HepG2 (cell line): Measurements from ENCODE around the gene CAMKK1. TPM values are rescaled to one million over a fixed set of nuclear protein-coding genes. Genes with fewer than 3 reads are reported as not detected.

Experiments used
- BRCA1 ChIP-seq: sonication (generic); formaldehyde crosslinking; IDR thresholded peaks from 2 replicates; pipeline ENCODE4 v1.4.0; 2020; ENCODE audit warnings: missing genetic modification reagents
- ETV5 ChIP-seq: IDR thresholded peaks from 2 replicates; pipeline ENCODE4 v1.6.1; 2018; ENCODE audit warnings: missing biosample characterization, missing genetic modification reagents, inconsistent platforms, borderline replicate concordance
- FOXK2 ChIP-seq: fragments of 450-650 bp; IDR thresholded peaks from 2 replicates; pipeline ENCODE4 v1.6.1; 2016
- FOXO1 ChIP-seq: sonication (generic); formaldehyde crosslinking; IDR thresholded peaks from 2 replicates; pipeline ENCODE4 v1.4.0; 2020; ENCODE audit warnings: missing genetic modification reagents
- HNRNPH1 ChIP-seq: fragments of 200-400 bp; formaldehyde crosslinking; optimal IDR thresholded peaks from 2 replicates; pipeline ENCODE3; 2017; ENCODE audit warnings: mild to moderate bottlenecking, low read depth, low read length
- NR2C2 ChIP-seq: sonication (generic); formaldehyde crosslinking; IDR thresholded peaks from 2 replicates; pipeline ENCODE4 v1.4.0; 2020; ENCODE audit warnings: missing genetic modification reagents, mild to moderate bottlenecking, moderate library complexity, borderline replicate concordance
- RELA ChIP-seq: sonication (generic); formaldehyde crosslinking; IDR thresholded peaks from 2 replicates; pipeline ENCODE4 v1.4.0; 2020; ENCODE audit warnings: missing genetic modification reagents
- TMF1 ChIP-seq: sonication (generic); formaldehyde crosslinking; IDR thresholded peaks from 2 replicates; pipeline ENCODE4 v1.8.1; 2022; ENCODE audit warnings: low read depth, missing genetic modification reagents
- ZNF530 ChIP-seq: sonication (generic); formaldehyde crosslinking; IDR thresholded peaks from 2 replicates; pipeline ENCODE4 v1.5.0; 2020; ENCODE audit warnings: low read depth, mild to moderate bottlenecking, missing genetic modification reagents
- ZNF781 ChIP-seq: sonication (generic); formaldehyde crosslinking; IDR thresholded peaks from 2 replicates; pipeline ENCODE4 v1.5.1; 2020; ENCODE audit warnings: borderline replicate concordance, mild to moderate bottlenecking, missing genetic modification reagents; ENCODE audit errors: not compliant biosample characterization
- polyA plus RNA-seq, 8 experiments: library from polyadenylated mRNA; depleted of rRNA in 3 of 8; stranded (reverse) in 7 of 8; unstranded in 1 of 8; fragments of >200 nt; fragmentation: Illumina TruSeq in 4 of 8; extraction: Trizol in 4 of 8; gene quantifications; 2 replicates each; pipeline versions ENCODE4 v1.2.1 to v1.2.3, GENCODE V29; 2011 to 2016; ENCODE audit warnings: low read depth in 4 of 8, missing spikeins in 1 of 8, mixed read lengths in 1 of 8; ENCODE audit not compliant: insufficient read depth in 1 of 8
- total RNA-seq, 5 experiments: library from RNA; depleted of rRNA; stranded (reverse); fragments of >200 nt; fragmentation: Illumina TruSeq; extraction: Trizol; gene quantifications; 2 replicates each; pipeline ENCODE4 v1.2.3, GENCODE V29; 2016; ENCODE audit warnings: low read depth in 1 of 5
- TF ChIP-seq, protein P1 (sequence below): sonication (generic); formaldehyde crosslinking; IDR thresholded peaks from one replicate; pipeline ENCODE4 v1.5.1; 2020; ENCODE audit warnings: mild to moderate bottlenecking, missing genetic modification reagents; ENCODE audit errors: not compliant biosample characterization
- TF ChIP-seq, protein P2 (sequence below): sonication (generic); formaldehyde crosslinking; IDR thresholded peaks from 2 replicates; pipeline ENCODE4 v1.4.0; 2020; ENCODE audit warnings: mild to moderate bottlenecking, missing genetic modification reagents
- TF ChIP-seq, protein P3 (sequence below): IDR thresholded peaks from 2 replicates; pipeline ENCODE4 v1.6.1; 2016; ENCODE audit warnings: low read depth, missing genetic modification reagents, missing compliant biosample characterization

The CAMKK1 gene
- total and polyA plus RNA-seq, 2 of the 13 experiments (the other 11 are each of a cell fraction or from before 2014, with no cell fraction given) = 1.5 to 1.6 TPM

DNA sequence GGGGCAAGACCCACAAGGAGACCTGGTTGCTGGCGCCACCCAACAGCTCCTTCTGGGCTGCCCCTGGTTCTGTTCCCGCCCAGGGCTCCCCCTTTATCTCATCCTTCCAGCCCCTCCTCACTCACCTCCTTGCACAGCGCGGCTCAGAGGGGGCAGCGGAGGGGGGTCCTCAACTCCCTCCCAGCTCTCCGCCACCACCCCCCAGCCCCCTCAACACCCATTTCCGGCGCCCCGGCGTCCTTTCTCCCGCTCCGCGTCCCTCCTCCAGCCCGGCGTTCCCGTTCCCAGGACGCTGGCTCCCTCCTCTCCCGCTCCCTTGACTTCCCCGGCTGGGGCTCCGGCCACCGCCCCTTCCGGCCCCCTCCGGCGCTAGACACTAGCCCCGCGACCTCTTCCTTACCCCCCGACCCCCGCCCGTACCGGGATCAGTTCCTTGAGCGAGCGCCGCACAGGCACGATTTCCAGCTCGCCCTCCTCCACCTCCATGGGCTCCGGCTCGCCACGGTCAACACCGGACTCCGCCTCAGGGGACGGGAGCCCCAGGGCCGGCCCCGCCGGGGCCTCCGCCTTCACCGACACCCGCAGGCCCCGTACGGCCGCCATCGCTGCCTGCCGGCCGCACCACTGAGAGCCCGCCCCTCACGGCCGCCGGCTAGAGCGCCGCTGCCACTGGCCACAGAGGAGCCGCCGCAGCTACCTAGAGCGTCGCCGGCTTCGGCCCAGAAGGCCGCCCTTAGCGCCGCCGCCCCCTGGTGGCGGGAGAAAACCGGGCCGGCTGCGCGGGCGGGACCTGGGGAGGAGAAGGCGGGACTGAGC is 47.0 kb downstream of the CAMKK1 start, which contains the start of gene NCBP3 (continued):
- TF ChIP-seq, protein P1, sequence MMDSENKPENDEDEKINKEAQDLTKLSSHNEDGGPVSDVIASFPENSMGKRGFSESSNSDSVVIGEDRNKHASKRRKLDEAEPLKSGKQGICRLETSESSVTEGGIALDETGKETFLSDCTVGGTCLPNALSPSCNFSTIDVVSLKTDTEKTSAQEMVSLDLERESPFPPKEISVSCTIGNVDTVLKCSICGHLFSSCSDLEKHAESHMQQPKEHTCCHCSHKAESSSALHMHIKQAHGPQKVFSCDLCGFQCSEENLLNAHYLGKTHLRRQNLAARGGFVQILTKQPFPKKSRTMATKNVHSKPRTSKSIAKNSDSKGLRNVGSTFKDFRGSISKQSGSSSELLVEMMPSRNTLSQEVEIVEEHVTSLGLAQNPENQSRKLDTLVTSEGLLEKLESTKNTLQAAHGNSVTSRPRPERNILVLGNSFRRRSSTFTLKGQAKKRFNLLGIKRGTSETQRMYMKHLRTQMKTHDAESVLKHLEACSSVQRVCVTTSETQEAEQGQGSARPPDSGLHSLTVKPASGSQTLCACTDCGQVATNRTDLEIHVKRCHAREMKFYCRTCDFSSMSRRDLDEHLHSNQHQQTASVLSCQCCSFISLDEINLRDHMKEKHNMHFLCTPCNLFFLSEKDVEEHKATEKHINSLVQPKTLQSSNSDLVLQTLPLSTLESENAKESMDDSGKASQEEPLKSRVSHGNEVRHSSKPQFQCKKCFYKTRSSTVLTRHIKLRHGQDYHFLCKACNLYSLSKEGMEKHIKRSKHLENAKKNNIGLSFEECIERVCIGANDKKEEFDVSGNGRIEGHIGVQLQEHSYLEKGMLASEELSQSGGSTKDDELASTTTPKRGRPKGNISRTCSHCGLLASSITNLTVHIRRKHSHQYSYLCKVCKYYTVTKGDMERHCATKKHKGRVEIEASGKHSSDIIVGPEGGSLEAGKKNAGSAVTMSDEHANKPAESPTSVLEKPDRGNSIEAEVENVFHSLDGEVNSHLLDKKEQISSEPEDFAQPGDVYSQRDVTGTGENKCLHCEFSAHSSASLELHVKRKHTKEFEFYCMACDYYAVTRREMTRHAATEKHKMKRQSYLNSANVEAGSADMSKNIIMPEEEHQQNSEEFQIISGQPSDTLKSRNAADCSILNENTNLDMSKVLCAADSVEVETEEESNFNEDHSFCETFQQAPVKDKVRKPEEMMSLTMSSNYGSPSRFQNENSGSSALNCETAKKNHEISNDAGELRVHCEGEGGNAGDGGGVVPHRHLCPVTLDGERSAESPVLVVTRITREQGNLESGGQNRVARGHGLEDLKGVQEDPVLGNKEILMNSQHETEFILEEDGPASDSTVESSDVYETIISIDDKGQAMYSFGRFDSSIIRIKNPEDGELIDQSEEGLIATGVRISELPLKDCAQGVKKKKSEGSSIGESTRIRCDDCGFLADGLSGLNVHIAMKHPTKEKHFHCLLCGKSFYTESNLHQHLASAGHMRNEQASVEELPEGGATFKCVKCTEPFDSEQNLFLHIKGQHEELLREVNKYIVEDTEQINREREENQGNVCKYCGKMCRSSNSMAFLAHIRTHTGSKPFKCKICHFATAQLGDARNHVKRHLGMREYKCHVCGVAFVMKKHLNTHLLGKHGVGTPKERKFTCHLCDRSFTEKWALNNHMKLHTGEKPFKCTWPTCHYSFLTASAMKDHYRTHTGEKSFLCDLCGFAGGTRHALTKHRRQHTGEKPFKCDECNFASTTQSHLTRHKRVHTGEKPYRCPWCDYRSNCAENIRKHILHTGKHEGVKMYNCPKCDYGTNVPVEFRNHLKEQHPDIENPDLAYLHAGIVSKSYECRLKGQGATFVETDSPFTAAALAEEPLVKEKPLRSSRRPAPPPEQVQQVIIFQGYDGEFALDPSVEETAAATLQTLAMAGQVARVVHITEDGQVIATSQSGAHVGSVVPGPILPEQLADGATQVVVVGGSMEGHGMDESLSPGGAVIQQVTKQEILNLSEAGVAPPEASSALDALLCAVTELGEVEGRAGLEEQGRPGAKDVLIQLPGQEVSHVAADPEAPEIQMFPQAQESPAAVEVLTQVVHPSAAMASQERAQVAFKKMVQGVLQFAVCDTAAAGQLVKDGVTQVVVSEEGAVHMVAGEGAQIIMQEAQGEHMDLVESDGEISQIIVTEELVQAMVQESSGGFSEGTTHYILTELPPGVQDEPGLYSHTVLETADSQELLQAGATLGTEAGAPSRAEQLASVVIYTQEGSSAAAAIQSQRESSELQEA (CRISPR knock-in tag) = peak; percentile 64
- TF ChIP-seq, protein P2, sequence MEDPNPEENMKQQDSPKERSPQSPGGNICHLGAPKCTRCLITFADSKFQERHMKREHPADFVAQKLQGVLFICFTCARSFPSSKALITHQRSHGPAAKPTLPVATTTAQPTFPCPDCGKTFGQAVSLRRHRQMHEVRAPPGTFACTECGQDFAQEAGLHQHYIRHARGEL = no peak
- TF ChIP-seq BRCA1 (CRISPR knock-in tag) (no peak), ZNF530 (CRISPR knock-in tag) (no peak), HNRNPH1 (no peak), FOXO1 (0 out of 2 replicates have a peak, but pooled peaks have one; percentile 48), NR2C2 (CRISPR knock-in tag) (peak; percentile 84), FOXK2 (no peak), TMF1 (CRISPR knock-in tag) (peak; percentile 79), ETV5 (CRISPR knock-in tag) (peak; percentile 15; the same call in 1 of the 2 replicates), ZNF781 (CRISPR knock-in tag) (no peak), RELA (no peak)
- TF ChIP-seq, protein P3, sequence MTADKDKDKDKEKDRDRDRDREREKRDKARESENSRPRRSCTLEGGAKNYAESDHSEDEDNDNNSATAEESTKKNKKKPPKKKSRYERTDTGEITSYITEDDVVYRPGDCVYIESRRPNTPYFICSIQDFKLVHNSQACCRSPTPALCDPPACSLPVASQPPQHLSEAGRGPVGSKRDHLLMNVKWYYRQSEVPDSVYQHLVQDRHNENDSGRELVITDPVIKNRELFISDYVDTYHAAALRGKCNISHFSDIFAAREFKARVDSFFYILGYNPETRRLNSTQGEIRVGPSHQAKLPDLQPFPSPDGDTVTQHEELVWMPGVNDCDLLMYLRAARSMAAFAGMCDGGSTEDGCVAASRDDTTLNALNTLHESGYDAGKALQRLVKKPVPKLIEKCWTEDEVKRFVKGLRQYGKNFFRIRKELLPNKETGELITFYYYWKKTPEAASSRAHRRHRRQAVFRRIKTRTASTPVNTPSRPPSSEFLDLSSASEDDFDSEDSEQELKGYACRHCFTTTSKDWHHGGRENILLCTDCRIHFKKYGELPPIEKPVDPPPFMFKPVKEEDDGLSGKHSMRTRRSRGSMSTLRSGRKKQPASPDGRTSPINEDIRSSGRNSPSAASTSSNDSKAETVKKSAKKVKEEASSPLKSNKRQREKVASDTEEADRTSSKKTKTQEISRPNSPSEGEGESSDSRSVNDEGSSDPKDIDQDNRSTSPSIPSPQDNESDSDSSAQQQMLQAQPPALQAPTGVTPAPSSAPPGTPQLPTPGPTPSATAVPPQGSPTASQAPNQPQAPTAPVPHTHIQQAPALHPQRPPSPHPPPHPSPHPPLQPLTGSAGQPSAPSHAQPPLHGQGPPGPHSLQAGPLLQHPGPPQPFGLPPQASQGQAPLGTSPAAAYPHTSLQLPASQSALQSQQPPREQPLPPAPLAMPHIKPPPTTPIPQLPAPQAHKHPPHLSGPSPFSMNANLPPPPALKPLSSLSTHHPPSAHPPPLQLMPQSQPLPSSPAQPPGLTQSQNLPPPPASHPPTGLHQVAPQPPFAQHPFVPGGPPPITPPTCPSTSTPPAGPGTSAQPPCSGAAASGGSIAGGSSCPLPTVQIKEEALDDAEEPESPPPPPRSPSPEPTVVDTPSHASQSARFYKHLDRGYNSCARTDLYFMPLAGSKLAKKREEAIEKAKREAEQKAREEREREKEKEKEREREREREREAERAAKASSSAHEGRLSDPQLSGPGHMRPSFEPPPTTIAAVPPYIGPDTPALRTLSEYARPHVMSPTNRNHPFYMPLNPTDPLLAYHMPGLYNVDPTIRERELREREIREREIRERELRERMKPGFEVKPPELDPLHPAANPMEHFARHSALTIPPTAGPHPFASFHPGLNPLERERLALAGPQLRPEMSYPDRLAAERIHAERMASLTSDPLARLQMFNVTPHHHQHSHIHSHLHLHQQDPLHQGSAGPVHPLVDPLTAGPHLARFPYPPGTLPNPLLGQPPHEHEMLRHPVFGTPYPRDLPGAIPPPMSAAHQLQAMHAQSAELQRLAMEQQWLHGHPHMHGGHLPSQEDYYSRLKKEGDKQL (CRISPR knock-in tag) = no peak
